ENCODE measurements around the gene SEMG1. TPM values are rescaled to one million over a fixed set of nuclear protein-coding genes. Genes with fewer than 3 reads are reported as not detected.

SEMG1 gene
- total RNA-seq, 1 experiment from 2014 or later, result 2.1 TPM

DNA sequence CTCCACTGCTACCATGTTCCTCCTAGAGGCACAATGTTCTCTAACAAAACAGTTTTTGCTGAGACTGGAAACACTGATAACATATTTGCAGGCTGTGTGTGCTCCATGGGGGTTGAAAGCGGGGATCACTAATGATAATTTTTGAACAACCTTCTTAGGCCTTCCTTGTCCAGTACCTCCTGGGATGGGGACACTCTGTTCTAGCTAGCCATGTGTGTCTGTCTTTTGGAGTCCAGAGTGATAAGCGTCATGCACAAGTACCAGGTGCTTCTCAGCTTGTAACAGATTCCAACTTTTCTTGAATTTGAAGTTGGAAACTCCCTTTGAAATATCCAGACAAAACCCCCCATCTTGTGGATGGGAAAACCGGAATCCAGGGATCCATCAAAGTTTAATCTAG is 17.0 kb upstream of the SEMG1 start:
- Mint-ChIP-seq H3K4me1 (no peaks in the 10 kb centered on the region), H3K27me3 (ENCODE audit: low read depth) (no peaks in the 10 kb centered on the region; the same call in 1 of the 2 replicates), H3K4me3 (no peak overlapping the region), H3K27ac (no peak overlapping the region), H3K9me3 (no peaks in the 10 kb centered on the region), H3K36me3 (no peaks in the 10 kb centered on the region)
- ATAC-seq (no peak), DNase-seq (ENCODE audit: low spot score) (no peak)
- TF ChIP-seq ZMAT4 (CRISPR knock-in tag; IDR thresholded peaks at IDR 0.05) (no peak), EMX1 (CRISPR knock-in tag; IDR thresholded peaks at IDR 0.05) (no peak), CREB1 (CRISPR knock-in tag; IDR thresholded peaks at IDR 0.05) (no peak), CTCF (IDR thresholded peaks at IDR 0.05) (no peak), NFE2L1 (CRISPR knock-in tag; IDR thresholded peaks at IDR 0.05) (no peak), ZNF232 (CRISPR knock-in tag; IDR thresholded peaks at IDR 0.05) (no peak), ETV6 (CRISPR knock-in tag; IDR thresholded peaks at IDR 0.05) (no peak), GABPB1 (CRISPR knock-in tag; IDR thresholded peaks at IDR 0.05) (no peak), KAT7 (CRISPR knock-in tag; IDR thresholded peaks at IDR 0.05; ENCODE audit: borderline replicate concordance) (no peak), ZNF121 (CRISPR knock-in tag; IDR thresholded peaks at IDR 0.05) (no peak)
- TF ChIP-seq, protein P1, sequence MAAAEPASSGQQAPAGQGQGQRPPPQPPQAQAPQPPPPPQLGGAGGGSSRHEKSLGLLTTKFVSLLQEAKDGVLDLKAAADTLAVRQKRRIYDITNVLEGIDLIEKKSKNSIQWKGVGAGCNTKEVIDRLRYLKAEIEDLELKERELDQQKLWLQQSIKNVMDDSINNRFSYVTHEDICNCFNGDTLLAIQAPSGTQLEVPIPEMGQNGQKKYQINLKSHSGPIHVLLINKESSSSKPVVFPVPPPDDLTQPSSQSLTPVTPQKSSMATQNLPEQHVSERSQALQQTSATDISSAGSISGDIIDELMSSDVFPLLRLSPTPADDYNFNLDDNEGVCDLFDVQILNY (CRISPR knock-in tag; IDR thresholded peaks at IDR 0.05), result no peak
- CTCF ChIA-PET, result interaction anchor here (0.7 to 1.1 kb wide), 3 partner anchors 40 to 104 kb away, joined by 3 read pairs; no protein-coding TSS in a partner anchor
- POLR2A ChIA-PET, result no interaction called here

- 0 out of 2 replicates have a peak, but pooled peaks cover 4% of the 10 kb centered on the region for H3K27me3 Mint-ChIP-seq (ENCODE audit: low read depth)
- DNase-seq (ENCODE audit: low spot score), result no peak
- peaks cover 4% of the 10 kb centered on the region; the same call in 1 of the 2 replicates for H3K9me3 Mint-ChIP-seq
- H3K4me3 Mint-ChIP-seq, result no peak overlapping the region
- ChIA-PET POLR2A (no interaction called here), CTCF (interaction anchor here (2.0 kb wide), 1 partner anchor 38 kb away, joined by 8 read pairs; no protein-coding TSS in a partner anchor)
- TF ChIP-seq NFE2L1 (CRISPR knock-in tag; IDR thresholded peaks at IDR 0.05) (no peak), NFYB (CRISPR knock-in tag; conservative IDR thresholded peaks at IDR 0.05; ENCODE audit: low read depth) (no peak), ATF1 (CRISPR knock-in tag; IDR thresholded peaks at IDR 0.05) (no peak), RORB (CRISPR knock-in tag; IDR thresholded peaks at IDR 0.05) (no peak), ZNF232 (CRISPR knock-in tag; IDR thresholded peaks at IDR 0.05) (no peak), ZNF423 (CRISPR knock-in tag; IDR thresholded peaks at IDR 0.05) (no peak), FOXK1 (CRISPR knock-in tag; IDR thresholded peaks at IDR 0.05) (no peak), FOXP4 (CRISPR knock-in tag; IDR thresholded peaks at IDR 0.05) (no peak), AR (CRISPR knock-in tag; IDR thresholded peaks at IDR 0.05) (no peak), TCF7 (CRISPR knock-in tag; IDR thresholded peaks at IDR 0.05; ENCODE audit: low read depth) (no peak), TEAD1 (CRISPR knock-in tag; IDR thresholded peaks at IDR 0.05) (no peak), TEAD4 (CRISPR knock-in tag; IDR thresholded peaks at IDR 0.05) (no peak)
- TF ChIP-seq, protein P2, sequence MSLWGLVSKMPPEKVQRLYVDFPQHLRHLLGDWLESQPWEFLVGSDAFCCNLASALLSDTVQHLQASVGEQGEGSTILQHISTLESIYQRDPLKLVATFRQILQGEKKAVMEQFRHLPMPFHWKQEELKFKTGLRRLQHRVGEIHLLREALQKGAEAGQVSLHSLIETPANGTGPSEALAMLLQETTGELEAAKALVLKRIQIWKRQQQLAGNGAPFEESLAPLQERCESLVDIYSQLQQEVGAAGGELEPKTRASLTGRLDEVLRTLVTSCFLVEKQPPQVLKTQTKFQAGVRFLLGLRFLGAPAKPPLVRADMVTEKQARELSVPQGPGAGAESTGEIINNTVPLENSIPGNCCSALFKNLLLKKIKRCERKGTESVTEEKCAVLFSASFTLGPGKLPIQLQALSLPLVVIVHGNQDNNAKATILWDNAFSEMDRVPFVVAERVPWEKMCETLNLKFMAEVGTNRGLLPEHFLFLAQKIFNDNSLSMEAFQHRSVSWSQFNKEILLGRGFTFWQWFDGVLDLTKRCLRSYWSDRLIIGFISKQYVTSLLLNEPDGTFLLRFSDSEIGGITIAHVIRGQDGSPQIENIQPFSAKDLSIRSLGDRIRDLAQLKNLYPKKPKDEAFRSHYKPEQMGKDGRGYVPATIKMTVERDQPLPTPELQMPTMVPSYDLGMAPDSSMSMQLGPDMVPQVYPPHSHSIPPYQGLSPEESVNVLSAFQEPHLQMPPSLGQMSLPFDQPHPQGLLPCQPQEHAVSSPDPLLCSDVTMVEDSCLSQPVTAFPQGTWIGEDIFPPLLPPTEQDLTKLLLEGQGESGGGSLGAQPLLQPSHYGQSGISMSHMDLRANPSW (CRISPR knock-in tag; conservative IDR thresholded peaks at IDR 0.05; ENCODE audit: low read depth), result no peak
- no peak for ATAC-seq
- no peaks in the 10 kb centered on the region for H3K36me3 Mint-ChIP-seq
- no peaks in the 10 kb centered on the region for H3K4me1 Mint-ChIP-seq
- no peak overlapping the region for H3K27ac Mint-ChIP-seq
Measured at GRCh38 chr20:45191926-45192325, 14.9 kb upstream of the SEMG1 start.
